Glutamatergic neuron (in vitro differentiated cells): ENCODE results near the gene XKR7. TPM values are rescaled to one million over a fixed set of nuclear protein-coding genes. Genes with fewer than 3 reads are reported as not detected.
A peak's percentile ranks its signal among the peaks of the same experiment; 100 is the strongest.

Experiments used
- DNase-seq: peaks from one replicate; pipeline ENCODE4 v3.0.0; 2022
- H3K27ac Mint-ChIP-seq: one replicate; pipeline ENCODE4 v1.8.0; 2020; ENCODE audit warnings: mild to moderate bottlenecking, mixed read lengths, inconsistent platforms; ENCODE audit not compliant: unreplicated experiment
- H3K27me3 Mint-ChIP-seq: one replicate; pipeline ENCODE4 v1.8.0; 2020; ENCODE audit warnings: mild to moderate bottlenecking, moderate library complexity, mixed read lengths, inconsistent platforms; ENCODE audit not compliant: unreplicated experiment
- H3K36me3 Mint-ChIP-seq: one replicate; pipeline ENCODE4 v1.8.0; 2020; ENCODE audit warnings: mild to moderate bottlenecking, mixed read lengths, inconsistent platforms; ENCODE audit not compliant: unreplicated experiment
- H3K4me1 Mint-ChIP-seq: one replicate; pipeline ENCODE4 v1.8.0; 2020; ENCODE audit warnings: mild to moderate bottlenecking, low read depth, mixed read lengths, inconsistent platforms; ENCODE audit not compliant: unreplicated experiment
- H3K4me3 Mint-ChIP-seq: one replicate; pipeline ENCODE4 v1.8.0; 2020; ENCODE audit warnings: mild to moderate bottlenecking, mixed read lengths, inconsistent platforms; ENCODE audit not compliant: unreplicated experiment
- H3K9me3 Mint-ChIP-seq: one replicate; pipeline ENCODE4 v1.8.0; 2020; ENCODE audit warnings: mild to moderate bottlenecking, moderate library complexity, mixed read lengths, inconsistent platforms; ENCODE audit not compliant: unreplicated experiment
- CTCF ChIP-seq: fragments of 200-600 bp; sonication (generic); IDR thresholded peaks from one replicate; pipeline ENCODE4 v1.5.0; 2021; ENCODE audit not compliant: partially characterized antibody, unreplicated experiment
- total RNA-seq: library from RNA; stranded (reverse); fragmentation: NEBNext Ultra II Directional; extraction: Animal tissue kit (Norgen Biotek cat#: 25700); gene quantifications from one replicate; pipeline ENCODE4 v1.2.1, GENCODE V29; 2021; ENCODE audit not compliant: unreplicated experiment

Gene XKR7
- total RNA-seq, 1 donor from 2014 or later, result 284 TPM

- no peak for DNase-seq
- Mint-ChIP-seq H3K36me3 (no peaks in the 10 kb centered on the region), H3K27me3 (peaks cover 2% of the 10 kb centered on the region), H3K27ac (no peak overlapping the region), H3K4me3 (no peak overlapping the region), H3K4me1 (no peaks in the 10 kb centered on the region), H3K9me3 (peaks cover 3% of the 10 kb centered on the region)
- TF ChIP-seq CTCF, result no peak
These were observed 72.4 kb downstream of the XKR7 start for GRCh38 chr20:32040142-32040953.

- no peak overlapping the region for H3K27ac Mint-ChIP-seq
- no peaks in the 10 kb centered on the region for H3K4me1 Mint-ChIP-seq
- H3K27me3 Mint-ChIP-seq, result peaks cover 4% of the 10 kb centered on the region
- no peak overlapping the region for H3K4me3 Mint-ChIP-seq
- no peaks in the 10 kb centered on the region for H3K36me3 Mint-ChIP-seq
- peaks cover 4% of the 10 kb centered on the region for H3K9me3 Mint-ChIP-seq
- DNase-seq, result no peak
- TF ChIP-seq CTCF, result no peak
These were observed 78.0 kb downstream of the XKR7 start for GRCh38 chr20:32045999-32046398.

- peaks cover 12% of the 10 kb centered on the region for H3K9me3 Mint-ChIP-seq
- no peak for DNase-seq
- H3K4me3 Mint-ChIP-seq, result no peak overlapping the region
- no peak overlapping the region for H3K27ac Mint-ChIP-seq
- no peaks in the 10 kb centered on the region for H3K4me1 Mint-ChIP-seq
- peak; percentile 39 for TF ChIP-seq CTCF
- peaks cover 21% of the 10 kb centered on the region for H3K27me3 Mint-ChIP-seq
- peaks cover 7% of the 10 kb centered on the region for H3K36me3 Mint-ChIP-seq
These were observed 82.4 kb downstream of the XKR7 start for GRCh38 chr20:32050324-32050841.

- H3K4me3 Mint-ChIP-seq, result peak overlapping the region; percentile 66
- peaks cover 7% of the 10 kb centered on the region for H3K36me3 Mint-ChIP-seq
- TF ChIP-seq CTCF, result peak; percentile 7
- H3K4me1 Mint-ChIP-seq, result no peaks in the 10 kb centered on the region
- peaks cover 12% of the 10 kb centered on the region for H3K9me3 Mint-ChIP-seq
- peaks cover 21% of the 10 kb centered on the region for H3K27me3 Mint-ChIP-seq
- DNase-seq, result no peak
- H3K27ac Mint-ChIP-seq, result no peak overlapping the region
These were observed 83.1 kb downstream of the XKR7 start for GRCh38 chr20:32050851-32051556.

- no peak for DNase-seq
- no peak for TF ChIP-seq CTCF
- Mint-ChIP-seq H3K4me3 (peak overlapping the region; percentile 66), H3K9me3 (peaks cover 12% of the 10 kb centered on the region), H3K4me1 (no peaks in the 10 kb centered on the region), H3K36me3 (peaks cover 7% of the 10 kb centered on the region), H3K27ac (no peak overlapping the region), H3K27me3 (peaks cover 22% of the 10 kb centered on the region)
These were observed 83.8 kb downstream of the XKR7 start for GRCh38 chr20:32051720-32052089.
